GM06990 (cell line): ENCODE results near the gene CPNE5.

Source experiments
- DNase-seq: peaks from one replicate; pipeline ENCODE4 v3.0.0-alpha.2; 2011; ENCODE audit not compliant: insufficient read length; ENCODE audit errors: extremely low read depth
- H3K27me3 ChIP-seq: replicated peaks from 2 replicates; pipeline ENCODE4 v1.6.0; 2011; ENCODE audit warnings: low read length; ENCODE audit not compliant: control insufficient read depth, insufficient read depth
- H3K36me3 ChIP-seq: 2 replicates; pipeline ENCODE4 v1.5.1; 2011; ENCODE audit warnings: low read length; ENCODE audit not compliant: control insufficient read depth, insufficient read depth
- H3K4me3 ChIP-seq: replicated peaks from 2 replicates; pipeline ENCODE4 v1.5.1; 2011; ENCODE audit warnings: low read depth, mild to moderate bottlenecking, control low read depth, low read length
- TF ChIP-seq, protein P1 (sequence below): IDR thresholded peaks from 2 replicates; pipeline ENCODE4 v1.5.1; 2011; ENCODE audit warnings: low read length, control low read depth, mild to moderate bottlenecking, inconsistent platforms; ENCODE audit not compliant: insufficient read depth, poor library complexity, severe bottlenecking

The CPNE5 gene

DNA sequence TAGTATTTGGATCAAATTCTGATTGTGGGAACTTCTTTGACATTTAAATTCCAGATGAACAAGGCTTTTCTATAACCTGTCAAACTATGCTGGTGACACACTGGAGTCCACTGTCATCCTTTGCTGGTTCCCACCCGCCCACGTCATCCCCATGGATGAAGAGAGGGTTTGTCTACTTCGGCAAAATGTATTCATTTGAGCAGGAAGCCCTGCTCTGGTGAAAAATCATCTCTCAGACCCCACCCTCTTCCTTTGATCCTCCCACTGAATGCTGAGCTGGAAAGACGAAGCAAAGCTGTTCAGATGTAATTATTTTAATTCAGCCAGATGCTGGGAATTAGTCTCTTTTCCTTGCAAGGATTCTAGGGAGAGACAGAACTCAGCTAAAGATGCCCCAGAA is 50.5 kb downstream of the CPNE5 start:
- no peak overlapping the region for H3K4me3 ChIP-seq
- DNase-seq: no peak
- H3K36me3 ChIP-seq: no peaks in the 10 kb centered on the region
- H3K27me3 ChIP-seq: no peaks in the 10 kb centered on the region; the same call in 1 of the 2 replicates
- TF ChIP-seq, protein P1, sequence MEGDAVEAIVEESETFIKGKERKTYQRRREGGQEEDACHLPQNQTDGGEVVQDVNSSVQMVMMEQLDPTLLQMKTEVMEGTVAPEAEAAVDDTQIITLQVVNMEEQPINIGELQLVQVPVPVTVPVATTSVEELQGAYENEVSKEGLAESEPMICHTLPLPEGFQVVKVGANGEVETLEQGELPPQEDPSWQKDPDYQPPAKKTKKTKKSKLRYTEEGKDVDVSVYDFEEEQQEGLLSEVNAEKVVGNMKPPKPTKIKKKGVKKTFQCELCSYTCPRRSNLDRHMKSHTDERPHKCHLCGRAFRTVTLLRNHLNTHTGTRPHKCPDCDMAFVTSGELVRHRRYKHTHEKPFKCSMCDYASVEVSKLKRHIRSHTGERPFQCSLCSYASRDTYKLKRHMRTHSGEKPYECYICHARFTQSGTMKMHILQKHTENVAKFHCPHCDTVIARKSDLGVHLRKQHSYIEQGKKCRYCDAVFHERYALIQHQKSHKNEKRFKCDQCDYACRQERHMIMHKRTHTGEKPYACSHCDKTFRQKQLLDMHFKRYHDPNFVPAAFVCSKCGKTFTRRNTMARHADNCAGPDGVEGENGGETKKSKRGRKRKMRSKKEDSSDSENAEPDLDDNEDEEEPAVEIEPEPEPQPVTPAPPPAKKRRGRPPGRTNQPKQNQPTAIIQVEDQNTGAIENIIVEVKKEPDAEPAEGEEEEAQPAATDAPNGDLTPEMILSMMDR: no peak

DNA sequence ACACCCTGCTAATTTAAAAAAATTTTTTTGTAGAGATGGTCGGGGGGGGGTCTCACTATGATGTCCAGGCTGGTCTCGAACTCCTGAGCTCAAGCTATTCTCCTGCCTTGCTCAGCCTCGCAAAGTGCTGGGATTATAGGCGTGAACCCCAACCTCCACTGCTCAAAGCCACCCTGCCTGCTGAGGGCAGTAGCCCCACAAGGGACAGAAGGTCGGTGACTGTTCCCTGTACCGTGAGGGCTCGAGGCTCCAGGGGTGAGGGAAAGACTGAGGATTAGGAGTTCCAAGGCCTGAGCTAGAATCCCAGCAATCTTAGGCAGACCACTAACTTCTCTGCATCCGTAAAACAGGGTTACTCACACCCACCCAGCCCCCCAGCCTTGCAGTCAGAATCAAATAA is 51.1 kb downstream of the CPNE5 start:
- no peak for DNase-seq
- H3K27me3 ChIP-seq: no peaks in the 10 kb centered on the region; the same call in 1 of the 2 replicates
- H3K4me3 ChIP-seq: no peak overlapping the region
- H3K36me3 ChIP-seq: no peaks in the 10 kb centered on the region
- TF ChIP-seq, protein P1: no peak

DNA sequence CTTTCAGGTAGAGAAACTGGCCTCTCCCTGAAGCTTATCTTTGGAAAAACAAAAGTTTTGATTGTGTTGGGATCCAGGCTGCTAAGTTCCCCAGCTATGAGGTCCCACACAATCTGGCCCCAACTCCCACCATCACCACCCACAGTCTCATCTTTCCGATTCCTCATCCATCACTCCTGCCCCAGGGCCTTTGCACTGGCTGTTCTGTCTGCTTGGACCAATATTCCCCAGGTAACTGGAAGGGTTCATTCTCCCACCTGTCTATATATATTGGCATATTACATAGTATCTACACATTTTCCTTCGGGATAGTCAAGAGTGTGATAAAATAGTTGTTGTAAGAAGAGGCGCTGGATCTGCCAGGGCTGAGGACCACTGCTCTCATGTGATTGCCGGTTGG is 52.0 kb downstream of the CPNE5 start:
- Histone ChIP-seq H3K27me3 (no peaks in the 10 kb centered on the region), H3K36me3 (no peaks in the 10 kb centered on the region), H3K4me3 (no peak overlapping the region)
- TF ChIP-seq, protein P1: no peak
- DNase-seq: no peak

DNA sequence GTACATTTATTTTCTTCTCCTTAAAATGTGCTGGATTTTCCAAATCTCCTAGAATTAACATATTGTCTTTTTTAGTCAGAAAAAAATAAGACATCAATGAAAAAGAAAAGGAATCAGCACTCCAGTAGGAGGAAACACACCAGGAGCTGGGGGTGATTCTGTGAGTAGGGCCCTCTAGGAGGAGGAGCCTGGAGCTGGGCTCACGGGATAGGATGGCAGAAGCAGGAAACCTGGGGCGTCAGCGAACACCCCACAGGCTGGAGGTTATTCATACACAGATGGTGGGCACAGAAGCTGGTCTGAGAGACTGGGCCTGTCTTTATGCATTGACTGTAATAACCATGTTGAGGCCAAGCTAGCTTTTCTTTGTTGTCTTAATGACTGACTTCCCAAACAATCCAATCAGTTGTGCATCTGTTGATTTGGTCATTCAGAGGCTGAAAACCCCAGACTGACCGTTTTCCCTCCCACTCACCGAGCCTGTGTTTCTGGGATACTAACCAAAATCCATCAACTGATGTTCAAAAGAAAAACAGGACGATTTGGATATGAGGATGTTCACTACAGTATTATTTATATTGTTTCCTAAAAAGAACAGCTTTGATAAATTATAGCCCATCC is 53.1 kb downstream of the CPNE5 start:
- Histone ChIP-seq H3K27me3 (no peaks in the 10 kb centered on the region), H3K4me3 (no peak overlapping the region), H3K36me3 (no peaks in the 10 kb centered on the region)
- TF ChIP-seq, protein P1: no peak
- no peak for DNase-seq

DNA sequence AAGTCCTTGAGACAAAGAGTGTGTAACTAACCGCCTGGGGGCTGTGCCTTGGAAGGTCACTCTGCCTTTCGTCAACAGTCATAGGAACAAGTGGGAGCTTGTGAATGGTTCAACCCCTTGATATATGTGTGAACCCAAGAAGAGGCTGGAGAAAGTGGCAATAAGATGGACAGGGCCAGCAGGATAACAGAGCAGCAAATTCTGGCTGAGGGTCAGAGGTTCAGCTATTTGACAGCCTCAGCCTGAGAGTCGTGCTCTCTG is 54.9 kb downstream of the CPNE5 start:
- TF ChIP-seq, protein P1: no peak
- no peak for DNase-seq
- H3K27me3 ChIP-seq: no peaks in the 10 kb centered on the region
- no peaks in the 10 kb centered on the region for H3K36me3 ChIP-seq
- H3K4me3 ChIP-seq: no peak overlapping the region

DNA sequence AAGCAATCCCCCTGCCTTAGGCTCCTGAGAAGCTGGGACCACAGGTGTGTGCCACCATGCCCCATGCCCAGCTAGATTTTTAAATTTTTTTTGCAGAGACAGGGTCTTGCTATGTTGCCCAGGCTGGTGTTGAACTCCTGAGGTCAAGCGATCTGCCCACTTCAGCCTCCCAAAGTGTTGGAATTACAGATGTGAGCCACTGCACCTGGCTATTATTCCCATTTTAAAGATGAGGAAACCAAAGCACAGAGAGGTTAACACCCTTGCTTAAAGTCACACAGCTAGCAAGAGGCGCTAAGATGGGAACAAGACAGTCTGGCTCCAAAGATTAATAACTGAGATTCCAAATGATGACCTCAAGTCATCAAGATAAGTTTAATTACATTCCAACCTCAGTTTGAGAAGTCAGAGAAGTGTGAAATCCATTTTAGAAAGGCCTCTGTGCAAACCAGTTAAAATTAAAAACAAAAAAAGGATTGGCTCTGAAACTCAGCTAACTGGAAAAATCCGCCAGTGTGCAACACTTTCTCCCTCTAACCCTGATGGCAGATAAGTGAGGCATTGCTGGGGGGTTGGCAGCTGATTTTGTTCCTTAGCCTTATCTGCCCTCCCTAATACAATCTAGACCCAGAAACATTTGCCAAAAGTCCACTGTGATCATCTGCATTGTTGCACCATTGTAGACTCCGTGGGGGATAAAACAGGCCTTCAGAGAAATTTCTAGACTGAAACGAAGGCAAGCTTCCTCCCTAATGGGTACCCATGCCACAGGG is 55.5 kb downstream of the CPNE5 start:
- TF ChIP-seq, protein P1: no peak
- Histone ChIP-seq H3K4me3 (no peak overlapping the region), H3K36me3 (no peaks in the 10 kb centered on the region), H3K27me3 (no peaks in the 10 kb centered on the region)
- no peak for DNase-seq
